ENCODE data around the gene KIAA0040. TPM values are rescaled to one million over a fixed set of nuclear protein-coding genes. Genes with fewer than 3 reads are reported as not detected.
A peak's percentile ranks its signal among the peaks of the same experiment; 100 is the strongest.

The KIAA0040 gene
- total RNA-seq, 1 experiment from 2014 or later: 5.0 TPM

DNA sequence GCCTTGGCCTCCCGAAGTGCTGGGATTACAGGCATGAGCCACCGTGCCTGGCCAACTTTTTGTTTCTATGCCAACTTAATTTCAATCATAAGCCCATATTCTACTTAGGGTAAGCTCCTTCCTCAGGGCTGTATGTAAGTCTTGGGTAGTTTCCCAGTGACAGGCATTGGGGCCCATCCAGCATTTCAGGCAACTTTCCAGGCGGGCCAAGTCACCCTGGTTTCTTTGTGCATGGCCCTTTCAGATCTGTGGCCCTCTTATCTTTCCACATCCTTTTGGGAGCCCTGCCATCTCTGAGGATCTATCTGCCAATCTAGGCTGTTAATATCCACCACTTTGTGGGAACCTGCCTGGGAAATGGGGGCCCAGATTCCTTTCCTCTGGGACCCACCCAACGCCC is 66.2 kb downstream of the KIAA0040 start:
- no peak overlapping the region for H4K91ac ChIP-seq (ENCODE audit: insufficient read length, low read depth, low read length)
- H2AFZ ChIP-seq (ENCODE audit: low read length): no peak overlapping the region
- peaks cover 11% of the 10 kb centered on the region; the same call in 1 of the 2 replicates for H3K4me1 ChIP-seq (ENCODE audit: insufficient read depth, low read length)
- no peak overlapping the region for H3K4ac ChIP-seq (ENCODE audit: low read depth, low read length)
- H4K8ac ChIP-seq (replicated peaks; ENCODE audit: insufficient read length, low read depth, low read length): no peak overlapping the region
- no peak overlapping the region for H3T11ph ChIP-seq (ENCODE audit: low read length)
- no peaks in the 10 kb centered on the region for H4K20me1 ChIP-seq (ENCODE audit: control insufficient read depth, insufficient read depth, insufficient read length)
- H3K4me1 Mint-ChIP-seq: peaks cover 26 to 36% of the 10 kb centered on the region in 2 experiments
- no peaks in the 10 kb centered on the region for H3K79me2 ChIP-seq (ENCODE audit: insufficient read depth, low read length)
- peak overlapping the region in 2 of 3 experiments; percentile 19 to 86; a peak in 2 of 7 replicates for H3K27ac Mint-ChIP-seq
- H3K79me1 ChIP-seq (ENCODE audit: insufficient read depth, low read depth, low read length, poor library complexity, severe bottlenecking): no peaks in the 10 kb centered on the region
- no peak overlapping the region for H3K4me2 ChIP-seq (ENCODE audit: insufficient read depth, insufficient read length, low read length)
- no peak overlapping the region for H2AK5ac ChIP-seq (ENCODE audit: insufficient read length, low read length)
- no peaks in the 10 kb centered on the region for H3K23me2 ChIP-seq (ENCODE audit: insufficient read length, low read depth, low read length, poor library complexity, severe bottlenecking)
- no peak overlapping the region for H3K27ac ChIP-seq (ENCODE audit: insufficient read length, low read depth, low read length)
- no peak overlapping the region for H3K56ac ChIP-seq (ENCODE audit: insufficient read length, low read depth, low read length)
- no peak overlapping the region for H4K5ac ChIP-seq (ENCODE audit: insufficient read length, low read depth, low read length)
- H3K27me3 Mint-ChIP-seq (ENCODE audit: low read depth): no peaks in the 10 kb centered on the region
- H2BK20ac ChIP-seq (ENCODE audit: low read depth, low read length, poor library complexity, severe bottlenecking): no peak overlapping the region
- H2BK12ac ChIP-seq (ENCODE audit: insufficient read length, low read depth, low read length): no peak overlapping the region
- no peak overlapping the region for H3K14ac ChIP-seq (ENCODE audit: insufficient read depth, low read length)
- H3K18ac ChIP-seq (ENCODE audit: insufficient read length, low read depth, low read length): no peak overlapping the region
- no peak overlapping the region for H2BK120ac ChIP-seq (ENCODE audit: low read depth, low read length, poor library complexity, severe bottlenecking)
- H3K27me3 ChIP-seq (ENCODE audit: insufficient read depth, low read length): no peaks in the 10 kb centered on the region
- no peaks in the 10 kb centered on the region; a peak in 2 of 7 replicates for H3K36me3 Mint-ChIP-seq (ENCODE audit: insufficient read depth in 1 of 3, low read depth in 3 of 3)
- no peaks in the 10 kb centered on the region for H3K9me3 ChIP-seq (ENCODE audit: control insufficient read depth, low read depth, low read length)
- no peak for DNase-seq
- TF ChIP-seq, protein P1, sequence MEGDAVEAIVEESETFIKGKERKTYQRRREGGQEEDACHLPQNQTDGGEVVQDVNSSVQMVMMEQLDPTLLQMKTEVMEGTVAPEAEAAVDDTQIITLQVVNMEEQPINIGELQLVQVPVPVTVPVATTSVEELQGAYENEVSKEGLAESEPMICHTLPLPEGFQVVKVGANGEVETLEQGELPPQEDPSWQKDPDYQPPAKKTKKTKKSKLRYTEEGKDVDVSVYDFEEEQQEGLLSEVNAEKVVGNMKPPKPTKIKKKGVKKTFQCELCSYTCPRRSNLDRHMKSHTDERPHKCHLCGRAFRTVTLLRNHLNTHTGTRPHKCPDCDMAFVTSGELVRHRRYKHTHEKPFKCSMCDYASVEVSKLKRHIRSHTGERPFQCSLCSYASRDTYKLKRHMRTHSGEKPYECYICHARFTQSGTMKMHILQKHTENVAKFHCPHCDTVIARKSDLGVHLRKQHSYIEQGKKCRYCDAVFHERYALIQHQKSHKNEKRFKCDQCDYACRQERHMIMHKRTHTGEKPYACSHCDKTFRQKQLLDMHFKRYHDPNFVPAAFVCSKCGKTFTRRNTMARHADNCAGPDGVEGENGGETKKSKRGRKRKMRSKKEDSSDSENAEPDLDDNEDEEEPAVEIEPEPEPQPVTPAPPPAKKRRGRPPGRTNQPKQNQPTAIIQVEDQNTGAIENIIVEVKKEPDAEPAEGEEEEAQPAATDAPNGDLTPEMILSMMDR (conservative IDR thresholded peaks at IDR 0.05): no peak
- H3K4me3 Mint-ChIP-seq: no peak overlapping the region
- H3K23ac ChIP-seq (ENCODE audit: insufficient read length, low read depth, low read length): no peak overlapping the region
- no peak overlapping the region for H3K9ac ChIP-seq (ENCODE audit: extremely low read depth, insufficient read length, low read length)
- no peak overlapping the region for H2BK15ac ChIP-seq (ENCODE audit: low read depth, low read length)
- no peak overlapping the region for H2BK5ac ChIP-seq (ENCODE audit: insufficient read length, low read length)
- no CpG with 5 or more reads among the region's 4 CpGs for WGBS (ENCODE audit: extremely low coverage, insufficient read length, low lambda C conversion rate)
- no peaks in the 10 kb centered on the region; a peak in 1 of 5 replicates for H3K9me3 Mint-ChIP-seq

Data from H9 (cell line).